ENCODE measurements around the gene ACVR1C.

Gene ACVR1C

GRCh38 chr2:157572725-157573124 is 55.9 kb downstream of the ACVR1C start:
- TF ChIP-seq SIN3A (IDR thresholded peaks at IDR 0.05; ENCODE audit: borderline replicate concordance, insufficient read depth, low read length) (no peak), FOXP2 (optimal IDR thresholded peaks at IDR 0.05; ENCODE audit: borderline replicate concordance, extremely low read depth, extremely low read length, insufficient read depth) (no peak), POLR2AphosphoS5 (IDR thresholded peaks at IDR 0.05; ENCODE audit: low read depth, low read length) (no peak), REST (IDR thresholded peaks at IDR 0.05; ENCODE audit: insufficient read depth in 1 of 2, low read depth in 2 of 2, low read length in 2 of 2) (no peak), TAF1 (IDR thresholded peaks at IDR 0.05; ENCODE audit: borderline replicate concordance, insufficient read depth, low read length) (no peak)

- TF ChIP-seq SIN3A (IDR thresholded peaks at IDR 0.05; ENCODE audit: borderline replicate concordance, insufficient read depth, low read length): no peak
- no peak for TF ChIP-seq REST (IDR thresholded peaks at IDR 0.05; ENCODE audit: insufficient read depth in 1 of 2, low read depth in 2 of 2, low read length in 2 of 2)
- no peak for TF ChIP-seq POLR2AphosphoS5 (IDR thresholded peaks at IDR 0.05; ENCODE audit: low read depth, low read length)
- TF ChIP-seq TAF1 (IDR thresholded peaks at IDR 0.05; ENCODE audit: borderline replicate concordance, insufficient read depth, low read length): no peak
- no peak for TF ChIP-seq FOXP2 (optimal IDR thresholded peaks at IDR 0.05; ENCODE audit: borderline replicate concordance, extremely low read depth, extremely low read length, insufficient read depth)
Measured at GRCh38 chr2:157565550-157565949, 63.1 kb downstream of the ACVR1C start.

GRCh38 chr2:157559890-157560289 is 68.8 kb downstream of the ACVR1C start:
- TF ChIP-seq TAF1 (IDR thresholded peaks at IDR 0.05; ENCODE audit: borderline replicate concordance, insufficient read depth, low read length) (no peak), POLR2AphosphoS5 (IDR thresholded peaks at IDR 0.05; ENCODE audit: low read depth, low read length) (no peak), SIN3A (IDR thresholded peaks at IDR 0.05; ENCODE audit: borderline replicate concordance, insufficient read depth, low read length) (no peak), REST (IDR thresholded peaks at IDR 0.05; ENCODE audit: insufficient read depth in 1 of 2, low read depth in 2 of 2, low read length in 2 of 2) (no peak), FOXP2 (optimal IDR thresholded peaks at IDR 0.05; ENCODE audit: borderline replicate concordance, extremely low read depth, extremely low read length, insufficient read depth) (no peak)

GRCh38 chr2:157559461-157559860 is 69.2 kb downstream of the ACVR1C start:
- TF ChIP-seq SIN3A (IDR thresholded peaks at IDR 0.05; ENCODE audit: borderline replicate concordance, insufficient read depth, low read length) (no peak), REST (IDR thresholded peaks at IDR 0.05; ENCODE audit: insufficient read depth in 1 of 2, low read depth in 2 of 2, low read length in 2 of 2) (no peak), TAF1 (IDR thresholded peaks at IDR 0.05; ENCODE audit: borderline replicate concordance, insufficient read depth, low read length) (no peak), FOXP2 (optimal IDR thresholded peaks at IDR 0.05; ENCODE audit: borderline replicate concordance, extremely low read depth, extremely low read length, insufficient read depth) (no peak), POLR2AphosphoS5 (IDR thresholded peaks at IDR 0.05; ENCODE audit: low read depth, low read length) (no peak)

- TF ChIP-seq POLR2AphosphoS5 (IDR thresholded peaks at IDR 0.05; ENCODE audit: low read depth, low read length) (no peak), REST (IDR thresholded peaks at IDR 0.05; ENCODE audit: insufficient read depth in 1 of 2, low read depth in 2 of 2, low read length in 2 of 2) (no peak), TAF1 (IDR thresholded peaks at IDR 0.05; ENCODE audit: borderline replicate concordance, insufficient read depth, low read length) (no peak), FOXP2 (optimal IDR thresholded peaks at IDR 0.05; ENCODE audit: borderline replicate concordance, extremely low read depth, extremely low read length, insufficient read depth) (no peak), SIN3A (IDR thresholded peaks at IDR 0.05; ENCODE audit: borderline replicate concordance, insufficient read depth, low read length) (no peak)
Measured at GRCh38 chr2:157559061-157559460, 69.6 kb downstream of the ACVR1C start.
